Astrocyte of the spinal cord (primary cell): ENCODE measurements around the gene PLK2.

Experiments
- DNase-seq: peaks from one replicate; pipeline ENCODE4 v3.0.0; 2011; ENCODE audit warnings: low read depth, low spot score
- H3K4me3 ChIP-seq: 2 replicates; pipeline ENCODE4 v1.5.1; 2011; ENCODE audit warnings: low read depth, mild to moderate bottlenecking, low read length, moderate library complexity
- CTCF ChIP-seq: IDR thresholded peaks from 2 replicates; pipeline ENCODE4 v1.5.1; 2012; ENCODE audit warnings: low read depth, mild to moderate bottlenecking, low read length, inconsistent platforms
- in situ Hi-C: cut with HindIII; loops from 2 replicates; pipeline ENCODE4 v1.10.0; 2017; ENCODE audit warnings: low sequenced_read_pairs

PLK2 gene

GRCh38 chr5:58405175-58405574, 54.7 kb downstream of the PLK2 start:
- in situ Hi-C loops = no loop called here
- DNase-seq = no peak
- no peak overlapping the region for H3K4me3 ChIP-seq
- TF ChIP-seq CTCF = no peak

- DNase-seq = no peak
- in situ Hi-C loops = no loop called here
- TF ChIP-seq CTCF = no peak
- no peak overlapping the region for H3K4me3 ChIP-seq
Observed at GRCh38 chr5:58404734-58405133, 55.2 kb downstream of the PLK2 start.
